NCI-H1436 treated with DMSO at 0.1 percent for 48 hours (cell line): ENCODE results near the gene UBR1.
"Not testable (repeated sequence)": the region's sequence is repeated elsewhere in the genome, so short reads cannot be mapped to it uniquely, and the experiment has no call there.

Experiments
- DNase-seq: peaks from one replicate; lab custom pipeline; 2025; lab: John Stamatoyannopoulos, UW

UBR1 gene

GRCh38 chr15:43105778-43106485 lies at the start of gene UBR1:
Gene UBR1, minus strand, starts transcription at chr15:43106038. Its CDS starts 16 bp downstream, at chr15:43106022.
- DNase-seq: peak; percentile 45

- DNase-seq: no peak
Measured at GRCh38 chr15:43153269-43153668, 47.4 kb upstream of the UBR1 start.

GRCh38 chr15:43151688-43152087 lies 45.9 kb upstream of the UBR1 start:
- no peak for DNase-seq

GRCh38 chr15:43150191-43150929 lies 44.5 kb upstream of the UBR1 start:
- DNase-seq: no peak

- no peak for DNase-seq
Measured at GRCh38 chr15:43146184-43146583, 40.3 kb upstream of the UBR1 start.

- no peak for DNase-seq
Measured at GRCh38 chr15:43144512-43144911, 38.7 kb upstream of the UBR1 start.

- no peak for DNase-seq
Measured at GRCh38 chr15:43143203-43143941, 37.5 kb upstream of the UBR1 start.

GRCh38 chr15:43135351-43135750 lies 29.5 kb upstream of the UBR1 start:
- DNase-seq: no peak

- DNase-seq: no peak
Measured at GRCh38 chr15:43134157-43134635, 28.4 kb upstream of the UBR1 start.

- DNase-seq: no peak
Measured at GRCh38 chr15:43133430-43134156, 27.8 kb upstream of the UBR1 start, which contains the start of gene TMEM62. Gene TMEM62, plus strand, starts transcription at chr15:43133586. Its CDS starts 217 bp downstream, at chr15:43133803.

- DNase-seq: no peak
Measured at GRCh38 chr15:43132830-43133429, 27.1 kb upstream of the UBR1 start.

GRCh38 chr15:43128980-43129335 lies 23.1 kb upstream of the UBR1 start:
- no peak for DNase-seq

GRCh38 chr15:43128174-43128979 lies 22.5 kb upstream of the UBR1 start:
- DNase-seq: not testable (repeated sequence)

GRCh38 chr15:43127752-43128151 lies 21.9 kb upstream of the UBR1 start:
- DNase-seq: no peak

GRCh38 chr15:43126356-43126755 lies 20.5 kb upstream of the UBR1 start:
- no peak for DNase-seq

GRCh38 chr15:43125100-43125661 lies 19.3 kb upstream of the UBR1 start:
- DNase-seq: no peak

GRCh38 chr15:43121863-43122262 lies 16.0 kb upstream of the UBR1 start:
- DNase-seq: no peak

- DNase-seq: no peak
Measured at GRCh38 chr15:43118829-43119228, 13.0 kb upstream of the UBR1 start.

- DNase-seq: no peak
Measured at GRCh38 chr15:43118286-43118685, 12.4 kb upstream of the UBR1 start.

- DNase-seq: no peak
Measured at GRCh38 chr15:43111354-43111753, 5.5 kb upstream of the UBR1 start.
